Hematopoietic multipotent progenitor cell treated with erythropoietin and hydrocortisone succinate and interleukin-3 and kit ligand, for 15 days (in vitro differentiated cells): ENCODE measurements around the gene PBRM1.
"Not testable (repeated sequence)": the region's sequence is repeated elsewhere in the genome, so short reads cannot be mapped to it uniquely, and the experiment has no call there.

ENCODE experiments used
- DNase-seq: peaks from one replicate; pipeline ENCODE4 v3.0.0-alpha.2; 2015; ENCODE audit warnings: low spot score

Gene PBRM1

GRCh38 chr3:52704611-52705437 lies 19.1 kb upstream of the PBRM1 start:
- DNase-seq = peak; percentile 15

GRCh38 chr3:52703341-52703740 lies 17.6 kb upstream of the PBRM1 start:
- DNase-seq = peak; percentile 17

- no peak for DNase-seq
These were observed 11.9 kb upstream of the PBRM1 start for GRCh38 chr3:52697632-52697965.

GRCh38 chr3:52696830-52697631 lies 11.3 kb upstream of the PBRM1 start:
- DNase-seq = no peak

GRCh38 chr3:52695798-52696671 lies 10.3 kb upstream of the PBRM1 start:
- no peak for DNase-seq

DNA sequence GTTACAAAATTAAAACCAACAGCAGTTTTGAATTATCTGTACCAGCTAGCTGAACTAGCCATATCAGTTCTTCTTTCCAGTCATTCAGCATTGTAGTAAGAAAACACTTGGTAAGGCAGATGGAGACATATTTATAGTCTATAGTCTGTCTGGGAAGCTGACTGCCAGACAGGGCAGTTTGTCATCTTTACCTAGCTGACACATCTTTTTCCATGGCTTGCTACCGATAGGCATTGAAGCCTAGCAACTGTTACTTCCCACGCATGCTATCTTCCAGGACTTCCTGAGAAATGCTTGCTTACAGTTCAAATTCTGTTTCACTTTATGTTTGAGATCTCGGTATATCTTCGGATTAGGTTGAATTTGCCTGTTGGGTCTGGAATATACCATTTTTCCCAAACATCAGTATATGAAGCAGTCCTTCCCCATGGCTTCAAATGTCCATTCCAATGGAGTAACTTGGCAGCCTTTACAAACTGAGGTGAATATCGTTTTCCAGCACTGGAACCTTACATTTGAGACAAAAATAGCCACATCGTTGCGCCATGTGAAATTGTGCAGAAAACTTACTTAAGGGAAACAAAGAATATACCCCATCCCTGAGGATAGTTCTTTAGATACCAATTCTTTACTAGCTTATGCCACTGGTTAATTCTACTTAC lies 8.9 kb upstream of the PBRM1 start:
- no peak for DNase-seq

GRCh38 chr3:52693071-52693470 lies 7.4 kb upstream of the PBRM1 start:
- no peak for DNase-seq

GRCh38 chr3:52690560-52690959 lies 4.8 kb upstream of the PBRM1 start:
- DNase-seq = no peak

DNA sequence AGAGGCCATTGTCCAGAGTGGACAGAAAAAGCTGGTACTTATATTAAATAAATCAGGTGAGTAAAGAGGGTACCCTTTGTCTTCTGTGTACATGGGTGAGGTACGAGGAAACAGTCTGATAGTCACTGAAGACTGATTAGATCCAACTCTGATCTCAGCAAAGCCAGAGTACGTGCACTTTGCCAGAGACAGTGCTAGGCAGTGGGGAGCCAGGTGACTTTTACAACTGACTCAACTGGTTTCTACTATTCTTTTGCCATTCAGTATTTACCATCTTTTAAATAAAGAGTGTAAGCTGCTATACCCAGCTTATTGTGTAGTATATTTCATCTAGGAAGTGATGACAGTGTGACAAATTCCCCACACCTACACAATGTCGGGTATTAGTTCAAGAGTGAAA lies 3.4 kb upstream of the PBRM1 start:
- DNase-seq = no peak

GRCh38 chr3:52688266-52688665 lies 2.6 kb upstream of the PBRM1 start:
- DNase-seq = no peak

- peak; percentile 79 for DNase-seq
These were observed 416 bp downstream of the PBRM1 start for GRCh38 chr3:52685285-52685708.

DNA sequence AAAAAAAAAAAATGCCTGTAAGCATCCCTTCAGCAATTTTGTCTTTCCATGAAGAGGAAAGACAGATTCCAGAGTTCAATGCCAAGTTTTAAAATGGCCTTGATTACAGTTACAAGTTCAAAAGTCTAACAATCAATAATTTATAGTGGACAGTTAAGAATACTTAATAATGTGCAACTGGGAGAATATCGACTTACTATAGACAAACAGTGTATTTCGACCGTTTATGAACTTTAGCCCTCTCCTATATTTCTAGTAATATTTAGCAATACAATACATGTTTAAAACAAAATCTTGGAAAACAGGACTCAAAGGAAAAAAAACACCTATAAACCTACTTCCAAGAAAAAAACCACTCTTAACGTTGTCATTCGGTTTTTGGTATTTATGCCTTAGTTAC lies 1.5 kb downstream of the PBRM1 start:
- no peak for DNase-seq

DNA sequence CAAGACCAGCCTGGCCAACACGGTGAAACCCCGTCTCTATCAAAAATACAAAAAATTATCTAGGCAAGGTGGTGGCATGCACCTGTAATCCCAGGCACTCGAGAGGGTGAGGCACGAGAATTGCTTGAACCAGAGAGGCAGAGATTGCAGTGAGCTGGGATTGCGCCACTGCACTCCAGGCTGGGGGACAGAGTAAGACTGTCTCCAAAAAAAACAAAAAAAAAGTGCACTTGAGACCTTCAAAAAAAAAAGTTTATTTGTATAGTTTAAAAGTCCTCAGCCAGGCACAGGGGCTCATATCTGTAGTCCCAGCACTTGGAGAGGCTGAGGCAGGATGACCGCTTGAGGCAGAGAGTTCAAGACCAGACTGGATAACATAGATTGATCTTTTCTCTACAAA lies 2.1 kb downstream of the PBRM1 start:
- no peak for DNase-seq

DNA sequence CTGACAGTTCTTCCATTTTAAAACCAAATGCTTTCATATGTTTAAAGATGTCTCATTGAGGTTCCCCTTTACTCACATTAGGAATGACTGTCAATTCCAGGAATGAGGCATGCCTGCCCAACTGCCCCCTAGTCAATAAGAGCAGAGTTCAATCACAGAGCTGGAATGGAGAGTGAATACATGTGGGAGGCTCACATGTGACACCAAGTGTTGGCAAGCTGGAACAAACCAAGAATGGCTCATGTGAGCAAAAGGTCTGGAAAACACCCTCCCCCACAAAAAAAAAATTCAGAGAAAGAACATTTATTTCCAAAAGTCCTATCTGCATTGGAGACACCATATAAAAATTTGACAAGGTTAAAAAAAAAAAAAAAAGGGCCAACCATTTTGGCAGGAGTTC lies 3.7 kb downstream of the PBRM1 start:
- peak; percentile 25 for DNase-seq

DNA sequence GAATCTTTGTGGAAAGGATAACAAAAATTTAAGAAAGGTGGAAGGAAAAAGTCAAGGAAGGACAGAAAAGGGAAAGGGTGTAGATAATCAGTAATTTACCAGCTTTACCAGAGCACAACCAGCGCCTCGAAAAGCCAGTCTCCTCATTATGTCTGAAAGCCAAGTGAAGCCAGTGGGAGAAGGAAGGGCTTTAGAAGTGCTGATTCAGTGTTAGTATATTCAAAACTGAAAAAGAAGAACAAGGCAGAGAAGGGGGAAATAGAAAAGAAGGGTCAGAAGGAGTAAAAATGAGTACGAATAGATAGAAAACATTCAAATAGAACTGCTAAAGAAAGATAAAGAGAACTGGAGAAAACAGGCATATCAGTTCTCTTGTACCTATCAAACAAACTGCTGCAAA lies 4.1 kb downstream of the PBRM1 start:
- no peak for DNase-seq

- DNase-seq = no peak
These were observed 5.9 kb downstream of the PBRM1 start for GRCh38 chr3:52679811-52680210.

- no peak for DNase-seq
These were observed 6.5 kb downstream of the PBRM1 start for GRCh38 chr3:52679199-52679538.

DNA sequence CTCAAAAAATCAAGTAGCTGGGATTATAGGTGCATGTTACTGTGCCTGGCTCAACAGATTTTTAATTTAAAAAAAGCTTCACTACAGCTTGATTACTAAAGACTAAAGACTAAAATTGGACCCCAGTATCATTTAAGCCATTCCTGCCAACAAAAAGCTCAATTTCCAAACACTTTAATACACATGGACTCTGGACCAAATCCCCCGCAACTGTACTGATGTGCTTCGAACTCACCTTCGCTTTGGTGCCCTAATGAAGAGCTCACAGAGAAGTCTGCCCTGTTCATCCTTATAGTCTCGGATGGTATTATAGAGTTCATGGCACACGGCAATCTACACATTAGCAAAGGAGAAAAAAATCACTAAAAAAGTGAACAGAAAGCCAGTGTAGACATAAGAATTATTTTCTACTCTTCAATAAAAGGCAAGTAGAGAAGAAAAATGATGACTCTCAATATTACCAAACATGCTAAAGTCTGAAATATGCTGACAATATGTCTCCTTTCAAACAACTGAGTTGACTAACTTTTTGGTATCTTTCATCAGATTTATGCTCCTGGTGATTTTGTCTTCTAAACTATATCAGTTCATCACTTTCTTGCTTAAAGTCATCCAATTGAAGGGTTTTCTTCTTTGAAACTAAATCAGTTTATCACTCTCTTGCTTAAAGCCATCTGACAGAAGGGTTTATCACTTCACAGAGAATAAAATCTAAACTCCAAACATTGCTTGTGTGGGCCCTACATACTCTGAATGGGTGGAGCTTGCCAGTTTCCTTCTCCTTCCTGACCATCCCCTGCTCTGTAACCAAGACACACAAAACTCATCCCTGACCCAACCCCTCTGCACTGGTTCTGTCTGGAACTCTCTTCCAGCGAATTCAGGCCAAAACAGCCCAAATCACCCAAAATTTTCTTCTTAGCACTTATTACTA lies 7.2 kb downstream of the PBRM1 start:
- DNase-seq = no peak

DNA sequence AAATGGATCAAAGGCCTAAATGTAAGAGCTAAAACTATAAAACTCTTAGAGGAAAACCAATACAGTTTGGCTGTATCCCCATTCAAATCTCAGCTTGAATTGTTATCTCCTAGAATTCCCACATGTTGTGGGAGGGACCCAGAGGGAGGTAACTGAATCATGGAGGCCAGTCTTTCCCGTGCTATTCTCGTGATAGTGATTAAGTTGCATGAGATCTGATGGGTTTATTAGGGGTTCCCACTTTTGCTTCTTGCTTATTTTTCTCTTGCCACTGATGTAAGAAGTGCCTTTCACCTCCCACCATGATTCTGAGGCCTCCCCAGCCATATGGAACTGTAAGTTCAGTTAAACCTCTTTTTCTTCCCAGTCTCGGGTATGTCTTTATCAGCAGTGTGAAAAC lies 9.5 kb downstream of the PBRM1 start:
- not testable (repeated sequence) for DNase-seq

DNA sequence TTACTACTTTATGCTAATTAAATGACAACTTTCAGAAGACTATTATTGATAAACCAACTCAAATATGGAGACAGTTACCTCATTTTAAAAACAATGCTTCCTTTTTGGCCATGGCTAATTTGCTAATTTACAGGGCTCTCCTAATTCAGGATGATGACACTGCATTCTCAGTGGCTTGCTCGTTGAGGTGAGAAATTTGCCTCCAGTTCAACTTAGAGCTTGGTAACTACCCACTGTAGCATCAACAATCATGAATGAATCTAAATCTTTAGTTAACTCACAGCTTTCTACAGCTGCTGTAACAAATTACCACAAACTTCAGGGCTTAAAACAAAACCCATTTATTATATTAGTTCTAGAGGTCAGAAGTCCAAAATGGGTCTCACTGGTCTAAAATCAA lies 14.0 kb downstream of the PBRM1 start:
- DNase-seq = no peak
